ENCODE data around the gene SUMO2. TPM values are rescaled to one million over a fixed set of nuclear protein-coding genes. Genes with fewer than 3 reads are reported as not detected.
"Not testable (repeated sequence)": the region's sequence is repeated elsewhere in the genome, so short reads cannot be mapped to it uniquely, and the experiment has no call there.

Gene SUMO2
- total and polyA plus RNA-seq, 9 donors: 75.7 to 504 (median 395) TPM

GRCh38 chr17:75218131-75218530, 35.4 kb upstream of the SUMO2 start:
- no peak for DNase-seq
- intact Hi-C loops (cut with DNase I): no loop called here
- Histone ChIP-seq H3K27ac (no peak overlapping the region), H3K9me3 (no peaks in the 10 kb centered on the region), H3K4me3 (no peak overlapping the region), H3K27me3 (no peaks in the 10 kb centered on the region), H3K36me3 (no peaks in the 10 kb centered on the region), H3K4me1 (ENCODE audit: insufficient read depth) (no peaks in the 10 kb centered on the region)
- TF ChIP-seq CTCF (IDR thresholded peaks at IDR 0.05) (no peak), EP300 (IDR thresholded peaks at IDR 0.05) (no peak), POLR2A (IDR thresholded peaks at IDR 0.05) (no peak)
- whole genome bisulfite sequencing, 3 donors: 78 to 95% (median 84%) methylated on average over 6 of the region's 6 CpGs

- H3K27ac ChIP-seq: no peak overlapping the region
- DNase-seq: no peak
- TF ChIP-seq EP300 (IDR thresholded peaks at IDR 0.05) (no peak), POLR2A (IDR thresholded peaks at IDR 0.05) (no peak), CTCF (IDR thresholded peaks at IDR 0.05) (no peak)
- H3K4me1 ChIP-seq (ENCODE audit: insufficient read depth): peaks cover 2% of the 10 kb centered on the region
- WGBS, 3 donors: 64 to 79% (median 73%) methylated on average over 3 of the region's 3 CpGs
- no peaks in the 10 kb centered on the region for H3K9me3 ChIP-seq
- intact Hi-C loops (cut with DNase I): loop anchor here in 3 of 4 donors (10.0 kb wide), 3 partner anchors 94 to 244 kb away; no protein-coding TSS in a partner anchor
- no peaks in the 10 kb centered on the region for H3K27me3 ChIP-seq
- no peaks in the 10 kb centered on the region for H3K36me3 ChIP-seq
- no peak overlapping the region for H3K4me3 ChIP-seq
These were observed 26.3 kb upstream of the SUMO2 start for GRCh38 chr17:75209061-75209460.

- intact Hi-C loops (cut with DNase I): loop anchor here in 3 of 4 donors (10.0 kb wide), 3 partner anchors 93 to 243 kb away; no protein-coding TSS in a partner anchor
- TF ChIP-seq POLR2A (IDR thresholded peaks at IDR 0.05): no peak
- TF ChIP-seq EP300 (IDR thresholded peaks at IDR 0.05): no peak
- TF ChIP-seq CTCF (IDR thresholded peaks at IDR 0.05): no peak
- Histone ChIP-seq H3K4me1 (ENCODE audit: insufficient read depth) (peaks cover 2% of the 10 kb centered on the region), H3K4me3 (no peak overlapping the region), H3K27ac (no peak overlapping the region), H3K9me3 (no peaks in the 10 kb centered on the region), H3K27me3 (no peaks in the 10 kb centered on the region), H3K36me3 (no peaks in the 10 kb centered on the region)
- WGBS, 3 donors: 84 to 90% (median 88%) methylated on average over 9 of the region's 9 CpGs
- DNase-seq: no peak
These were observed 25.4 kb upstream of the SUMO2 start for GRCh38 chr17:75208161-75208560.

GRCh38 chr17:75207760-75208159, 25.0 kb upstream of the SUMO2 start:
- H3K27ac ChIP-seq: no peak overlapping the region
- DNase-seq: no peak
- H3K4me3 ChIP-seq: no peak overlapping the region
- TF ChIP-seq CTCF (IDR thresholded peaks at IDR 0.05) (no peak), POLR2A (IDR thresholded peaks at IDR 0.05) (no peak), EP300 (IDR thresholded peaks at IDR 0.05) (no peak)
- peaks cover 2% of the 10 kb centered on the region for H3K4me1 ChIP-seq (ENCODE audit: insufficient read depth)
- intact Hi-C loops (cut with DNase I): loop anchor here in 3 of 4 donors (10.0 kb wide), 3 partner anchors 93 to 243 kb away; no protein-coding TSS in a partner anchor
- no peaks in the 10 kb centered on the region for H3K9me3 ChIP-seq
- no peaks in the 10 kb centered on the region for H3K36me3 ChIP-seq
- WGBS, 3 donors: 83 to 85% (median 84%) methylated on average over 12 of the region's 12 CpGs
- no peaks in the 10 kb centered on the region for H3K27me3 ChIP-seq

- DNase-seq; H3K36me3 ChIP-seq; H3K27me3 ChIP-seq; H3K9me3 ChIP-seq; H3K4me1 ChIP-seq (ENCODE audit: insufficient read depth); H3K4me3 ChIP-seq; H3K27ac ChIP-seq: not testable (repeated sequence)
- intact Hi-C loops (cut with DNase I): loop anchor here in 3 of 4 donors (10.0 kb wide), 3 partner anchors 92 to 242 kb away; no protein-coding TSS in a partner anchor
- WGBS, 3 donors: 82 to 83% (median 82%) methylated on average over 8 of the region's 8 CpGs
These were observed 24.3 kb upstream of the SUMO2 start for GRCh38 chr17:75207050-75207407.

Data from ovary (tissue), 9 donors.